ENCODE results near the gene TRPM4.
"Not testable (repeated sequence)": the region's sequence is repeated elsewhere in the genome, so short reads cannot be mapped to it uniquely, and the experiment has no call there.

The TRPM4 gene

DNA sequence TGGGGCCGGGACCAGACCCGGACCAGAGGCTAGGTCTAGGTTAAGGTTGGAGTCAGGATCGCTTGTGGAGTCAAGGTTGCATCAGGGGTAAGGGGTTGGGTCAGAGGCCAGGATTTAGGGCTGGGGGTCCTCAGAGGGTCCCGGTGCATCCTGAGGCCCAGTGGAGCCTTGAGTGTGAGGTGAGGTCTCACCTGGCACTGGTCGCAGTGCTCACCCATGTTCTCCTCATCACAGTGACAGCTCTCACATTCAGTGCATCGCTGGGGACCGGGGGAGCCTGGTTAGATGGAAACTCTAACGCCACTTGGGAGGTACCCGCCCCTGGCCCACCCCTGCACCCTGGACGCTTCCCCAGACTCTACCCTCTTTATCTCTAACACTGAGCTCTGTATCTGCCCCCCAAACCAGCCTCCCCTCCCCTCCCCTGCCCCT, 5.5 kb upstream of the TRPM4 start:
- DNase-seq, result no peak

GRCh38 chr19:49153167-49153809, 4.3 kb upstream of the TRPM4 start:
- no peak for DNase-seq

GRCh38 chr19:49154279-49154678, 3.3 kb upstream of the TRPM4 start:
- no peak for DNase-seq

DNA sequence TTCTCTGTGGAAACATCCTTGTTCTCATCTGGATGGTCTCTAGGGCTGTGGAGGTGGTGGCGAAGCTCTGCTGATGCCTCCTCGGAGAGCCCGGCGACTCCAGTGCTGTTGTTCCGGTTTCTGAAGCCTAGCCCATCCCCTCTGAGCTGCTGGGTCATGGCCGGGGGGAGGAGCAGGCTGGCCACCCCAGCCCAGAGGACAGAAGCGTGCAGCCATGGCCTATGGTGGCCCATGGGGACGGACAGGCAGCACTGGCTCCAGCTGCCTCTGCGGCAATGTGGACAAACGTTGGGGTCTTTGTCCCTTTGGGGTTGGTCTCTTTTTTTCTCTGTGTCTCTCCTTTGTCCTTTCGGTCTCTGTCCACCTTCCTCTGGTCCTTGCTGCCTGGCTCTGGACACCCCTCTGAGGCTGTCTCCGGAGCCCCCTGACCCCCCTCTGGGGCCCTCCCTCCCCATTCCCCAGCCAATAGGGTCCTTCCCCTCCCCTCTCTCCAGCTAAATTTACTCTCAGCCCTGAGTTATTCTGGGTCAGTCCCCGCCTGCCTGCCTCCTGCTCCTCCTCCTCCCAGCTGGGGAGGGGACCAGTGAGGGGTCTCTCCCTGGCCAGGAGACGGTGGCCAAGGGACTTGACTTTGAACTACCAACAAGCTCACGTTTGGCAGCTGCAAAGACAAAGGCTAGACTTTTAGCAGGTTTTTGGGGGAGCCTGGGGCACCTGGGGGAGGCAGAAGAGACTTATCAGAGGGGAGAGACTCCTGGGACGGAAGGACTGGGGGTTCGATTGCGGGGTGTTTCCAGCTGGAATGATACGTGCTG, 2.4 kb upstream of the TRPM4 start, which contains the start of gene HRC:
Gene HRC (minus strand): TSS at position 392 of the 815 bp plus-strand sequence. CDS start 159 bp downstream, at position 233.
- DNase-seq, result no peak

GRCh38 chr19:49155820-49156346, 1.7 kb upstream of the TRPM4 start:
- DNase-seq, result no peak

GRCh38 chr19:49160450-49161189, 3.0 kb downstream of the TRPM4 start:
- no peak for DNase-seq

GRCh38 chr19:49161987-49162386, 4.4 kb downstream of the TRPM4 start:
- DNase-seq, result no peak

DNA sequence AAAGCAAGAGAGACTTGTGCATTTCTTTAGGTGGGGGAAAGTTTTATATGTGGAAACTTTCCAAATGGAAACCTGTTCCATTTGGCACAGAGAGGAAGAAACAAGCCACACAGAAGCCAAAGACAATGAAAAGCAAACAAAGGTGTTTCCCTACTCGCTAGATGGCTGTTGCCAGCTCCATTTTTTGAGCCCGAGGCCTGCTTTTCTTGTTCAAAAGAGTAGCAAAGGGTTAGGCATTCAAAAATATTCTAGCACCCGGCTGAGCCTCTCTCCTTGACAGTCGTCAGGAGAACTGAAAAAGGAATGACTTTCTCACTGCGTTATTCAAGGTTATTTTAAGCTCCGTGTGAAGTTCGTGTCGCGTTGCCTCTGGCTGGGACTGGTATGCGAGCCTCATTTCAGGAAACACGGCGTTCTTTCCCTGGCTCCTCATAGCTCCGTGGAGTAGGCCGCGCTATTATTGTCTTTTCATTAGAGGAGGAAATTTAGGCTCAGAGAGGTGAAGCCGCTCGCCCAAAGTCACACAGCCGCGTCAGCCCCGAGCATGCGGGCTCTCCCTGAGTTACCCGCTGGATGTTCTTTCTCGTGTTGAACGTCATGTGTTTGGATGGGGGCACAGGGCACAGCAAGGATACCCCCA, 7.6 kb downstream of the TRPM4 start:
- DNase-seq, result no peak

DNA sequence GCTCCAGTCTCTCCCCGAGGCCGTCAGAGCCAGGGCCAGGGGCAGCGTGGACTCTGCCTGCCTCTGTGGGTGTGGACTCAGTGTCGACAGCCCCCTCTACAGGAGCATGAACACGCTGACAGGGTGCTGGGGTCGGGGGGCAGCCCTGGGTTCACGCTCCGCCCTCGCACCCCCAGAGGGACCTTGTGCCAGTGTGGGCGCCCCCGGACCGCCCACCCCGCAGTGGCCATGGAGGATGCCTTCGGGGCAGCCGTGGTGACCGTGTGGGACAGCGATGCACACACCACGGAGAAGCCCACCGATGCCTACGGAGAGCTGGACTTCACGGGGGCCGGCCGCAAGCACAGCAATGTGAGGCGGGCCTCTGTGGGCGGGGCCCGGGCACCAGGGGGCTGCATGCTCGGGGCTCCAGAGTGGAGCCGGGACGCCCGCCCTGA, 8.3 kb downstream of the TRPM4 start:
- DNase-seq, result no peak

DNA sequence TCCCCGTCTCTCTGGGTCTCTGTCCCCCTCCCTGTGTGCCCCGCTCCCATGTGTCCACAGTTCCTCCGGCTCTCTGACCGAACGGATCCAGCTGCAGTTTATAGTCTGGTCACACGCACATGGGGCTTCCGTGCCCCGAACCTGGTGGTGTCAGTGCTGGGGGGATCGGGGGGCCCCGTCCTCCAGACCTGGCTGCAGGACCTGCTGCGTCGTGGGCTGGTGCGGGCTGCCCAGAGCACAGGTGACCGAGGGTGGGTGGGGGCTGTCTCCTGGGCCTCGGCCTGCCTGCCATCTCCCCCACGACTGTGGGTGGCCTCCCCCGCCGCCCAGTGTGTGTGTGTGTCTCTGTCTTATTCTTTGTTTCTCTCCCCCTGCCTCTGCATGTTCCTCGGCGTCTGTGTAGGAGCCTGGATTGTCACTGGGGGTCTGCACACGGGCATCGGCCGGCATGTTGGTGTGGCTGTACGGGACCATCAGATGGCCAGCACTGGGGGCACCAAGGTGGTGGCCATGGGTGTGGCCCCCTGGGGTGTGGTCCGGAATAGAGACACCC, 10.3 kb downstream of the TRPM4 start:
- no peak for DNase-seq

- no peak for DNase-seq
Observed at GRCh38 chr19:49168421-49168820, 10.8 kb downstream of the TRPM4 start.

- no peak for DNase-seq
Observed at GRCh38 chr19:49173198-49173597, 15.6 kb downstream of the TRPM4 start.

GRCh38 chr19:49180659-49181058, 23.1 kb downstream of the TRPM4 start:
- no peak for DNase-seq

DNA sequence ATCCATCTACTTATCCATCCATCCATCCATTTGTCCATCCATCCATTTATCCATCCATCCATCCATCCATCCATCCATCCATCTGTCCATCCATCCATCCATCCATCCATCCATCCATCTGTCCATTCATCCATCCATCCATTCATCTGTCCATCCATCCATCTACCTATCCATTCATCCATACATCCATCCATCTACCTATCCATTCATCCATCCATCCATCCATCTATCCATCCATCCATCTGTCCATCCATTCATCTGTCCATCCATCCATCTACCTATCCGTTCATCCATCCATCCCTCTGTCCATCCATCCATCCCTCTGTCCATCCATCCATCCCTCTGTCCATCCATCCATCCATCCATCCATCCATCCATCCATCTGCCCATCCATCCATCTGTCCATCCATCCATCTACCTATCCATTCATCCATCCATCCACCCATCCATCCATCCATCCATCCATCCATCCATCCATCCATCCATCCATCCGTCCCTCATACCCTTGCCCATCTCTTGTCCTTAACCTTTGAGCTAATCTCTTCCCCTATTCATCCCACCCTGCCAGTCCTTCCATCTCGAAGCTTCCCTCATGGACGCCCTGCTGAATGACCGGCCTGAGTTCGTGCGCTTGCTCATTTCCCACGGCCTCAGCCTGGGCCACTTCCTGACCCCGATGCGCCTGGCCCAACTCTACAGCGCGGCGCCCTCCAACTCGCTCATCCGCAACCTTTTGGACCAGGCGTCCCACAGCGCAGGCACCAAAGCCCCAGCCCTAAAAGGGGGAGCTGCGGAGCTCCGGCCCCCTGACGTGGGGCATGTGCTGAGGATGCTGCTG, 24.6 kb downstream of the TRPM4 start:
- DNase-seq, result not testable (repeated sequence)

GRCh38 chr19:49182848-49183375, 25.3 kb downstream of the TRPM4 start:
- DNase-seq, result no peak

- DNase-seq, result no peak
Observed at GRCh38 chr19:49186108-49186507, 28.5 kb downstream of the TRPM4 start.

GRCh38 chr19:49188626-49189200, 31.1 kb downstream of the TRPM4 start:
- DNase-seq, result no peak

- DNase-seq, result no peak
Observed at GRCh38 chr19:49189259-49189658, 31.7 kb downstream of the TRPM4 start.

DNA sequence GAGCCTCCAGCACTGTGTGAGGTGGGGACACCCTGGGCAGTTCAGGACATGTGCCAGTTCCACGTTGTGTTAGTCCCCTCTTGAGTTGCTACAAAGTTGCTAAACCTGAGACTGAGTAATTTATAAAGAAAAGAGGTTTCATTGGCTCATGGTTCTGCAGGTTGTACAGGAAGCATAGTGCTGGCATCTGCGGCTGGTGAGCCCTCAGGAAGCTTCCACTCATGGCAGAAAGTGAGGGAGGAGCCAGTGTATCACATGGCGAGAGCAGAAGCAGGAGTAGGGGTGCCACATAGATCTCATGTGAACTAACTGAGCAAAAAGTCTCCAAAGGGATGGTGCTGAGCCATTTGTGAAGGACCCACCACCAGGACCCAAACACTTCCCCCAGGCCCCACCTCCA, 33.2 kb downstream of the TRPM4 start:
- DNase-seq, result no peak

- no peak for DNase-seq
Observed at GRCh38 chr19:49193822-49194394, 36.3 kb downstream of the TRPM4 start.

Measured in activated CD4-positive, alpha-beta T cell treated with anti-CD3 and anti-CD28 coated beads, Interleukin-2, amount 50 U/mL, for 48 hours (primary cell).